SK-N-MC (cell line): ENCODE data around the gene LIX1.

Experiments used
- DNase-seq: peaks from one replicate; pipeline ENCODE4 v3.0.0-alpha.2; 2011; ENCODE audit warnings: low read depth, low spot score
- H3K27ac ChIP-seq: fragments of 200-600 bp; sonication (generic); 2 replicates; pipeline ENCODE4 v1.5.1; 2016; ENCODE audit warnings: mixed run types
- H3K36me3 ChIP-seq: fragments of 200-600 bp; sonication (generic); 2 replicates; pipeline ENCODE4 v1.6.1; 2017; ENCODE audit warnings: antibody characterized with exemption, low read length, mixed read lengths; ENCODE audit not compliant: insufficient read depth
- H3K4me3 ChIP-seq: fragments of 200-600 bp; sonication (generic); 2 replicates; pipeline ENCODE4 v1.5.1; 2016
- H3K9ac ChIP-seq: fragments of 200-600 bp; sonication (generic); 2 replicates; pipeline ENCODE4 v1.8.0; 2017; ENCODE audit warnings: mixed run types, mixed read lengths; ENCODE audit not compliant: insufficient read length
- H3K9me3 ChIP-seq: fragments of 200-600 bp; sonication (generic); 2 replicates; pipeline ENCODE4 v1.6.1; 2017; ENCODE audit warnings: low read depth, mild to moderate bottlenecking, antibody characterized with exemption, low read length, moderate library complexity, mixed read lengths
- EZH2 ChIP-seq: fragments of 200-600 bp; sonication (generic); IDR thresholded peaks from one replicate; pipeline ENCODE4 v1.6.1; 2017; ENCODE audit warnings: antibody characterized with exemption
- FOXP2 ChIP-seq: optimal IDR thresholded peaks from 2 replicates; pipeline ENCODE3; 2011; ENCODE audit warnings: mild to moderate bottlenecking, moderate library complexity; ENCODE audit not compliant: insufficient read depth; ENCODE audit errors: extremely low read length, control extremely low read depth
- POLR2AphosphoS5 ChIP-seq: IDR thresholded peaks from 2 replicates; pipeline ENCODE4 v1.6.1; 2012; ENCODE audit warnings: mild to moderate bottlenecking, low read depth, low read length, borderline replicate concordance

The LIX1 gene

DNA sequence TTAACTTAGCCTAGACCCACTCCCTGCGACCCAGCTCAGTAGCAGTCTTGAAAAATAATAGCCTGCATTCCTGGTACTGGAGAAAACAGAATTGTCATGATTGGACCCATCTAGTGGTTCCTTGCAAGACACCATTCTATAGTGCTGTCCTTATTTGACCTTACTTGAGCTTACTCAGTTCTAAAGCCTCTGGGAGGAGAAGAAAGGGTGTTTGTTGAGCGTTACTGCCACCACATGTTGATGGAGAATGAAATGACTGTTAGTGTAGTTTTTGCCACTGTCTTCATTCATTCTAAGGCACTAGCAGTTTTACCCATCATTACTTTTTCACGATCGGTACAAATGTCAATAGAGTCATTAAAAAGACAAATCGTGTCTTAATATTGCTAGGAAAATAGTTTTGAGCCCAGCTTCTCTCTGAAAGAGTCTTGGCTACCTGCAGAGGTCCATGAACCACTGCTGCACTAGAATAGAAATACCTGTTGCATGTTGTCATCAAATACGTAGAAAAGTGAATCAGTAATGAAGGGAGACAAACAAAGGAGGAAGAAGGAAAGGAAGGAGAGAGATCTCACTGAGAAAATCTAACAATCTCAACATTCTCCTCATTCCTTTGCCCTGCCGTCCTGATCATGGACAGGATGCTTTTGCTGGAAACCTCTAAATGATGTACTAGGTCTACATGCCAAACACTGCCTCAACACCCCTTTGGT, 96.0 kb downstream of the LIX1 start:
- TF ChIP-seq FOXP2 (no peak), EZH2 (no peak)
- no peak for DNase-seq
- no peak overlapping the region for H3K9ac ChIP-seq
- no peaks in the 10 kb centered on the region for H3K36me3 ChIP-seq
- H3K4me3 ChIP-seq: no peak overlapping the region
- no peaks in the 10 kb centered on the region for H3K9me3 ChIP-seq
- H3K27ac ChIP-seq: no peak overlapping the region

DNA sequence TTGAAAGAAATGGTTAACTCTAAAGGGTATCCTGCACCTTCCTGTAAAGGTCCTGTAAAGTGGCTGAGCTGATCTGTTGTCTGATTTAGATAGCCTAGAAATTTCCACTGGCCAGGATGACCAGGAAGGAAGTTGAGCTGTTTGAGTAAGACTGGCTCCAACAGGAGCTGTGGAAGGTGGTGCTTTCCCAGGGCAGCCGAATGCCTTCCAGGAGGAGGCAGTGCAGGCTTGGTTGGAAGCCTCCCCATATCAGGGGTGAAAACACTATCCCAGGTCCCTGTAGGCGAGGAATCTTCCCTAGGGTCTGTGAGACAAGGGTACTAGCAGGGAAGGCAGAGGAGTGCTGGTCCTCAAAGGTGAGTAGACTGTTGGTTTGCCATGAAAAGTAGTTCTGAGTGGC, 98.4 kb downstream of the LIX1 start:
- Histone ChIP-seq H3K4me3 (no peak overlapping the region), H3K9me3 (no peaks in the 10 kb centered on the region), H3K27ac (no peak overlapping the region), H3K9ac (no peak overlapping the region), H3K36me3 (no peaks in the 10 kb centered on the region)
- no peak for TF ChIP-seq EZH2
- no peak for TF ChIP-seq FOXP2
- no peak for TF ChIP-seq POLR2AphosphoS5
- no peak for DNase-seq

DNA sequence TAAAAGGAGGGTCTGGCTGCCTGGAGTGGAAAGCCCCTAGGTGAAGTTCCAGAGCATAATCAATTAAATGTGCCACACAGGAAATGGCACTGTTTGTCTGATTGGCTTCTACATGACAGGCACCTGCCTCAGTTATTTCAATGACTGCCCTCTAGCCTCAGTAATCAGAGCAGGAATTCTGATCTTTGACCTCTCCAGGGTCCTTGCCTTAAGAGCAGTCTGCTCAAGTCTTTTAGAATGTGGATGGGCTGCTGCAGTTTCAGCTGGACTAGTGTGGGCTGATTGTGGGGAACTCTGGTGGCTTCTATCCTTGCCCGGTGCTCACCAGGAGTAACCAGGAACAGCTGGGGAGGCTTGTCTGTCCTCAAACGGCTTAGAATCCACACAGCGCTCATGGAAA, 98.9 kb downstream of the LIX1 start:
- H3K9me3 ChIP-seq: no peaks in the 10 kb centered on the region
- no peak for DNase-seq
- H3K27ac ChIP-seq: no peak overlapping the region
- no peak overlapping the region for H3K9ac ChIP-seq
- H3K4me3 ChIP-seq: no peak overlapping the region
- TF ChIP-seq POLR2AphosphoS5: no peak
- no peak for TF ChIP-seq FOXP2
- TF ChIP-seq EZH2: no peak
- no peaks in the 10 kb centered on the region for H3K36me3 ChIP-seq

DNA sequence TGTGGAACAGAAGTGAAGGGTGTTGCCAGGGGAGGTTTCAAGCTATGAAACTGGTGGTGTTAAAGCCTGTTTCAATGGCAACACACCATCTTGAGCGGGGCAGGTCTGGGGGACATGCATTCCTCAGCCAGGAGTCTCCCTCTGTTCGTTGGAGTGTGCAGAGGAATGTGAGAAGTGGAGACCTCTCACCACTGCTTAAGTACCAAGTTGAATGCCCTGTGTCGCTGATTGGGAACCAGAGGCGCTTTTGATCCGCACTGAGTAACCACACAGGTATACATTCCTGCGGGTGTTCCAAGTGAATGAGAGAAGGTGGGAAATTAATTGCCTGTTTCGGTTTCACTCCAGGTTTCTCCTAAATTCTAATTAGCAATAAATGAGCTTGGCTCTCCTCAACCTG, 99.4 kb downstream of the LIX1 start:
- DNase-seq: no peak
- H3K4me3 ChIP-seq: no peak overlapping the region
- H3K9me3 ChIP-seq: no peaks in the 10 kb centered on the region
- TF ChIP-seq POLR2AphosphoS5 (no peak), FOXP2 (no peak), EZH2 (no peak)
- no peak overlapping the region for H3K27ac ChIP-seq
- H3K9ac ChIP-seq: no peak overlapping the region
- no peaks in the 10 kb centered on the region for H3K36me3 ChIP-seq
